GM23338 (cell line): ENCODE results near the gene PPP1R13L. TPM values are rescaled to one million over a fixed set of nuclear protein-coding genes. Genes with fewer than 3 reads are reported as not detected.

Experiments
- ATAC-seq: fragments of 200-7000 bp; cut with Tn5 transposase; 3 replicates; pipeline ENCODE4 v1.9.1; 2020
- DNase-seq: peaks from one replicate; pipeline ENCODE4 v3.0.0-alpha.2; 2015; ENCODE audit warnings: low spot score
- H2AFZ ChIP-seq: fragments of 200-600 bp; sonication (generic); 2 replicates; pipeline ENCODE4 v1.8.0; 2016; ENCODE audit warnings: antibody characterized with exemption, mild to moderate bottlenecking, moderate library complexity
- H3F3A ChIP-seq: fragments of 200-600 bp; sonication (generic); replicated peaks from 2 replicates; pipeline ENCODE4 v1.8.0; 2017; ENCODE audit warnings: antibody characterized with exemption, mixed run types, low read depth
- H3K27ac ChIP-seq: fragments of 200-600 bp; sonication (generic); 2 replicates; pipeline ENCODE4 v1.6.1; 2016; ENCODE audit warnings: low read depth
- H3K27me3 ChIP-seq: fragments of 200-600 bp; sonication (generic); 2 replicates; pipeline ENCODE4 v1.8.0; 2016; ENCODE audit warnings: mild to moderate bottlenecking, mixed run types, moderate library complexity; ENCODE audit not compliant: insufficient read depth
- H3K36me3 ChIP-seq: fragments of 200-600 bp; sonication (generic); 2 replicates; pipeline ENCODE4 v1.8.0; 2016; ENCODE audit warnings: mild to moderate bottlenecking; ENCODE audit not compliant: insufficient read depth
- H3K4me1 ChIP-seq: fragments of 200-600 bp; sonication (generic); 2 replicates; pipeline ENCODE4 v1.8.0; 2016; ENCODE audit warnings: mild to moderate bottlenecking, moderate library complexity; ENCODE audit not compliant: insufficient read depth
- H3K4me2 ChIP-seq: fragments of 200-600 bp; sonication (generic); 2 replicates; pipeline ENCODE4 v1.7.1; 2017; ENCODE audit warnings: mixed run types
- H3K4me3 ChIP-seq: fragments of 200-600 bp; sonication (generic); 2 replicates; pipeline ENCODE4 v1.6.1; 2016; ENCODE audit warnings: mixed run types
- H3K79me2 ChIP-seq: fragments of 200-600 bp; sonication (generic); replicated peaks from 2 replicates; pipeline ENCODE4 v1.8.0; 2017; ENCODE audit warnings: mild to moderate bottlenecking; ENCODE audit not compliant: insufficient read depth
- H3K9me2 ChIP-seq: fragments of 200-600 bp; sonication (generic); 2 replicates; pipeline ENCODE4 v1.8.0; 2017; ENCODE audit not compliant: insufficient read depth
- H4K20me1 ChIP-seq: fragments of 200-600 bp; sonication (generic); replicated peaks from 2 replicates; pipeline ENCODE4 v1.8.0; 2017; ENCODE audit warnings: mild to moderate bottlenecking; ENCODE audit not compliant: insufficient read depth
- H3K27ac Mint-ChIP-seq: 2 replicates; pipeline ENCODE4 v1.8.0; 2020; ENCODE audit warnings: inconsistent platforms, mild to moderate bottlenecking, moderate library complexity, mixed read lengths
- H3K27me3 Mint-ChIP-seq: 3 replicates; pipeline ENCODE4 v1.8.0; 2022; ENCODE audit warnings: low read depth, mild to moderate bottlenecking, moderate library complexity, mixed read lengths, inconsistent platforms; ENCODE audit not compliant: insufficient read depth, poor library complexity
- H3K36me3 Mint-ChIP-seq: 3 replicates; pipeline ENCODE4 v1.8.0; 2021; ENCODE audit warnings: low read depth, mild to moderate bottlenecking, inconsistent platforms, moderate library complexity, mixed read lengths
- H3K4me1 Mint-ChIP-seq: 3 replicates; pipeline ENCODE4 v1.8.0; 2020; ENCODE audit warnings: mild to moderate bottlenecking, inconsistent platforms, mixed read lengths
- H3K4me3 Mint-ChIP-seq: 3 replicates; pipeline ENCODE4 v1.8.0; 2021; ENCODE audit warnings: moderate library complexity, mild to moderate bottlenecking, inconsistent platforms, mixed read lengths
- H3K9me3 Mint-ChIP-seq: 3 replicates; pipeline ENCODE4 v1.8.0; 2020; ENCODE audit warnings: moderate library complexity, mild to moderate bottlenecking, inconsistent platforms, mixed read lengths
- CREB1 ChIP-seq: fragments of 250-450 bp; sonication (Bioruptor Pico); IDR thresholded peaks from 2 replicates; pipeline ENCODE4 v1.5.0; 2020; ENCODE audit warnings: low read depth, mild to moderate bottlenecking, moderate library complexity
- EZH2phosphoT487 ChIP-seq: fragments of 200-600 bp; sonication (generic); IDR thresholded peaks from one replicate; pipeline ENCODE4 v1.8.1; 2018; ENCODE audit warnings: antibody characterized with exemption; ENCODE audit not compliant: unreplicated experiment
- NANOG ChIP-seq: IDR thresholded peaks from 2 replicates; pipeline ENCODE4 v1.6.1; 2016; ENCODE audit warnings: antibody characterized with exemption, borderline replicate concordance
- POLR2AphosphoS5 ChIP-seq: IDR thresholded peaks from 2 replicates; pipeline ENCODE4 v1.6.1; 2016; ENCODE audit warnings: antibody characterized with exemption, low read depth
- STAT1 ChIP-seq: IDR thresholded peaks from one replicate; pipeline ENCODE4 v1.6.1; 2016; ENCODE audit warnings: antibody characterized with exemption; ENCODE audit not compliant: unreplicated experiment
- ZNF114 ChIP-seq: fragments of 250-450 bp; sonication (Bioruptor Pico); IDR thresholded peaks from 2 replicates; pipeline ENCODE4 v1.5.0; 2020; ENCODE audit warnings: mild to moderate bottlenecking, moderate library complexity
- polyA plus RNA-seq: library from polyadenylated mRNA; unstranded; fragments of >200 nt; fragmentation: Nextera tagmentation; extraction: Ambion mirVana; gene quantifications from 2 replicates; pipeline ENCODE4 v1.2.1, GENCODE V29; 2016
- total RNA-seq: library from RNA; depleted of rRNA; stranded (reverse); fragments of >200 nt; shearing (Covaris generic); gene quantifications from 2 replicates; pipeline ENCODE4 v1.2.3, GENCODE V29; 2014
- TF ChIP-seq, protein P1 (sequence below), 2 experiments: fragments of 200-600 bp in 1 of 2; sonication (generic) in 1 of 2; conservative IDR thresholded peaks; 2 replicates each; pipeline versions ENCODE4 v1.5.1 to v1.6.1; 2016 to 2017; ENCODE audit warnings: antibody characterized with exemption in 2 of 2, low read depth in 2 of 2, mild to moderate bottlenecking in 2 of 2, moderate library complexity in 1 of 2
- TF ChIP-seq, protein P2 (sequence below): fragments of 250-450 bp; sonication (Bioruptor Pico); IDR thresholded peaks from 2 replicates; pipeline ENCODE4 v1.5.0; 2020; ENCODE audit warnings: mild to moderate bottlenecking, moderate library complexity
- TF ChIP-seq, protein P3 (sequence below): IDR thresholded peaks from one replicate; pipeline ENCODE4 v1.6.1; 2018; ENCODE audit warnings: antibody characterized with exemption; ENCODE audit not compliant: unreplicated experiment

PPP1R13L gene
- total and polyA plus RNA-seq, 2 experiments from 2014 or later = 9.6 to 15.5 TPM

DNA sequence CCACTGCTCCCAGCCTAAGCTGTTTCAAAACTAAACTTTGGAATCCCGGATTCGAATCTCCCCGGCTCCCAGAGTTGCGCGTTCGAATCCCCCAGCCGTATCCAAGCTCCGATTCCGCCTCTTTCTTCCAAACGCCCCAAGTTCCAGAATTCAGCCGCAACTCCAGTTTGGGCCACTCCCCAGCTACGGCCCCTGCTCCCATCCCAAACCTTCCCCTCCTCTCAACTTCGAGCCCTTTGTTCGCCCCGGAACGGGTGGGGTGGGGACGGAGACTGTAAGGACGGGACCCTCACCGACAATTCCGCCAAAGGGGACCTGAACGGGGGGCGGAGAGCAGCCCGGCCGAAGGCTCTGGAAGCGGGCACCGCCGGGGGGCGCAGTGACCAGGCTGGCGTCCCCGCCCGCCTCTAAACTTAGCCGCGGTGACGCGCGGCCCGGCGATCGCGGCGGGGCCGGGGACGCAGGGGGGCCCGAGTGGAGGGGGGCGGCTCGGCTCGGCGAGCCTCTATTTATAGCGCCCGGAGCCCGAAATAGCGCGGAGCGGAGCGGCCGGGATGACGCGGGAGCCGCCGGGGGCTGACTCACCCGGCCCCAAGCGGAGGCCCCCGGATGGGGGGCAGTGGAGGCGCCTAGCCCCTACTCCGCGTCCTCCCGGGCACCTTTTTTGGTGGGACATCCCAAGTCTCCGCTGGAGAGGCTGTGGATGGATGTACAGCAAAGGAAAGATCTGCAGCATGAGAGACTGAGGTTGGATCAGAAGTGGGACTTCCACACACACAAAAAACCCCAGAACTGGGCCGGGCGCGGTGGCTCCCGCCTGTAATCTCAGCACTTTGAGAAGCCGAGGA lies 23.7 kb upstream of the PPP1R13L start:
- Histone ChIP-seq H3F3A (peaks cover 20% of the 10 kb centered on the region; the same call in 1 of the 2 replicates), H2AFZ (peak overlapping the region; percentile 97), H3K27me3 (no peaks in the 10 kb centered on the region), H3K79me2 (no peaks in the 10 kb centered on the region), H3K4me2 (peak overlapping the region; percentile 84), H3K9me2 (no peaks in the 10 kb centered on the region), H3K4me1 (peaks cover 10% of the 10 kb centered on the region; the same call in 1 of the 2 replicates), H3K36me3 (no peaks in the 10 kb centered on the region), H3K4me3 (peak overlapping the region; percentile 81), H3K27ac (no peak overlapping the region), H4K20me1 (no peaks in the 10 kb centered on the region)
- TF ChIP-seq POLR2AphosphoS5 (0 out of 2 replicates have a peak, but pooled peaks have one; percentile 24), STAT1 (no peak), CREB1 (CRISPR knock-in tag) (peak; percentile 65), EZH2phosphoT487 (no peak), ZNF114 (CRISPR knock-in tag) (no peak), NANOG (no peak)
- TF ChIP-seq, protein P1, sequence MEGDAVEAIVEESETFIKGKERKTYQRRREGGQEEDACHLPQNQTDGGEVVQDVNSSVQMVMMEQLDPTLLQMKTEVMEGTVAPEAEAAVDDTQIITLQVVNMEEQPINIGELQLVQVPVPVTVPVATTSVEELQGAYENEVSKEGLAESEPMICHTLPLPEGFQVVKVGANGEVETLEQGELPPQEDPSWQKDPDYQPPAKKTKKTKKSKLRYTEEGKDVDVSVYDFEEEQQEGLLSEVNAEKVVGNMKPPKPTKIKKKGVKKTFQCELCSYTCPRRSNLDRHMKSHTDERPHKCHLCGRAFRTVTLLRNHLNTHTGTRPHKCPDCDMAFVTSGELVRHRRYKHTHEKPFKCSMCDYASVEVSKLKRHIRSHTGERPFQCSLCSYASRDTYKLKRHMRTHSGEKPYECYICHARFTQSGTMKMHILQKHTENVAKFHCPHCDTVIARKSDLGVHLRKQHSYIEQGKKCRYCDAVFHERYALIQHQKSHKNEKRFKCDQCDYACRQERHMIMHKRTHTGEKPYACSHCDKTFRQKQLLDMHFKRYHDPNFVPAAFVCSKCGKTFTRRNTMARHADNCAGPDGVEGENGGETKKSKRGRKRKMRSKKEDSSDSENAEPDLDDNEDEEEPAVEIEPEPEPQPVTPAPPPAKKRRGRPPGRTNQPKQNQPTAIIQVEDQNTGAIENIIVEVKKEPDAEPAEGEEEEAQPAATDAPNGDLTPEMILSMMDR (conservative IDR thresholded peaks at IDR 0.05; ENCODE audit: low read depth in 2 of 2) = peak; percentile 60 to 65
- TF ChIP-seq, protein P2, sequence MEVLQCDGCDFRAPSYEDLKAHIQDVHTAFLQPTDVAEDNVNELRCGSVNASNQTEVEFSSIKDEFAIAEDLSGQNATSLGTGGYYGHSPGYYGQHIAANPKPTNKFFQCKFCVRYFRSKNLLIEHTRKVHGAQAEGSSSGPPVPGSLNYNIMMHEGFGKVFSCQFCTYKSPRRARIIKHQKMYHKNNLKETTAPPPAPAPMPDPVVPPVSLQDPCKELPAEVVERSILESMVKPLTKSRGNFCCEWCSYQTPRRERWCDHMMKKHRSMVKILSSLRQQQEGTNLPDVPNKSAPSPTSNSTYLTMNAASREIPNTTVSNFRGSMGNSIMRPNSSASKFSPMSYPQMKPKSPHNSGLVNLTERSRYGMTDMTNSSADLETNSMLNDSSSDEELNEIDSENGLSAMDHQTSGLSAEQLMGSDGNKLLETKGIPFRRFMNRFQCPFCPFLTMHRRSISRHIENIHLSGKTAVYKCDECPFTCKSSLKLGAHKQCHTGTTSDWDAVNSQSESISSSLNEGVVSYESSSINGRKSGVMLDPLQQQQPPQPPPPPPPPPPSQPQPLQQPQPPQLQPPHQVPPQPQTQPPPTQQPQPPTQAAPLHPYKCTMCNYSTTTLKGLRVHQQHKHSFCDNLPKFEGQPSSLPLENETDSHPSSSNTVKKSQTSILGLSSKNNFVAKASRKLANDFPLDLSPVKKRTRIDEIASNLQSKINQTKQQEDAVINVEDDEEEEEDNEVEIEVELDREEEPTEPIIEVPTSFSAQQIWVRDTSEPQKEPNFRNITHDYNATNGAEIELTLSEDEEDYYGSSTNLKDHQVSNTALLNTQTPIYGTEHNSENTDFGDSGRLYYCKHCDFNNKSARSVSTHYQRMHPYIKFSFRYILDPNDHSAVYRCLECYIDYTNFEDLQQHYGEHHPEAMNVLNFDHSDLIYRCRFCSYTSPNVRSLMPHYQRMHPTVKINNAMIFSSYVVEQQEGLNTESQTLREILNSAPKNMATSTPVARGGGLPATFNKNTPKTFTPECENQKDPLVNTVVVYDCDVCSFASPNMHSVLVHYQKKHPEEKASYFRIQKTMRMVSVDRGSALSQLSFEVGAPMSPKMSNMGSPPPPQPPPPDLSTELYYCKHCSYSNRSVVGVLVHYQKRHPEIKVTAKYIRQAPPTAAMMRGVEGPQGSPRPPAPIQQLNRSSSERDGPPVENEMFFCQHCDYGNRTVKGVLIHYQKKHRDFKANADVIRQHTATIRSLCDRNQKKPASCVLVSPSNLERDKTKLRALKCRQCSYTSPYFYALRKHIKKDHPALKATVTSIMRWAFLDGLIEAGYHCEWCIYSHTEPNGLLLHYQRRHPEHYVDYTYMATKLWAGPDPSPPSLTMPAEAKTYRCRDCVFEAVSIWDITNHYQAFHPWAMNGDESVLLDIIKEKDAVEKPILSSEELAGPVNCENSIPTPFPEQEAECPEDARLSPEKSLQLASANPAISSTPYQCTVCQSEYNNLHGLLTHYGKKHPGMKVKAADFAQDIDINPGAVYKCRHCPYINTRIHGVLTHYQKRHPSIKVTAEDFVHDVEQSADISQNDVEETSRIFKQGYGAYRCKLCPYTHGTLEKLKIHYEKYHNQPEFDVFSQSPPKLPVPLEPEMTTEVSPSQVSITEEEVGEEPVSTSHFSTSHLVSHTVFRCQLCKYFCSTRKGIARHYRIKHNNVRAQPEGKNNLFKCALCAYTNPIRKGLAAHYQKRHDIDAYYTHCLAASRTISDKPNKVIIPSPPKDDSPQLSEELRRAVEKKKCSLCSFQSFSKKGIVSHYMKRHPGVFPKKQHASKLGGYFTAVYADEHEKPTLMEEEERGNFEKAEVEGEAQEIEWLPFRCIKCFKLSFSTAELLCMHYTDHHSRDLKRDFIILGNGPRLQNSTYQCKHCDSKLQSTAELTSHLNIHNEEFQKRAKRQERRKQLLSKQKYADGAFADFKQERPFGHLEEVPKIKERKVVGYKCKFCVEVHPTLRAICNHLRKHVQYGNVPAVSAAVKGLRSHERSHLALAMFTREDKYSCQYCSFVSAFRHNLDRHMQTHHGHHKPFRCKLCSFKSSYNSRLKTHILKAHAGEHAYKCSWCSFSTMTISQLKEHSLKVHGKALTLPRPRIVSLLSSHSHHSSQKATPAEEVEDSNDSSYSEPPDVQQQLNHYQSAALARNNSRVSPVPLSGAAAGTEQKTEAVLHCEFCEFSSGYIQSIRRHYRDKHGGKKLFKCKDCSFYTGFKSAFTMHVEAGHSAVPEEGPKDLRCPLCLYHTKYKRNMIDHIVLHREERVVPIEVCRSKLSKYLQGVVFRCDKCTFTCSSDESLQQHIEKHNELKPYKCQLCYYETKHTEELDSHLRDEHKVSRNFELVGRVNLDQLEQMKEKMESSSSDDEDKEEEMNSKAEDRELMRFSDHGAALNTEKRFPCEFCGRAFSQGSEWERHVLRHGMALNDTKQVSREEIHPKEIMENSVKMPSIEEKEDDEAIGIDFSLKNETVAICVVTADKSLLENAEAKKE (CRISPR knock-in tag) = no peak
- TF ChIP-seq, protein P3, sequence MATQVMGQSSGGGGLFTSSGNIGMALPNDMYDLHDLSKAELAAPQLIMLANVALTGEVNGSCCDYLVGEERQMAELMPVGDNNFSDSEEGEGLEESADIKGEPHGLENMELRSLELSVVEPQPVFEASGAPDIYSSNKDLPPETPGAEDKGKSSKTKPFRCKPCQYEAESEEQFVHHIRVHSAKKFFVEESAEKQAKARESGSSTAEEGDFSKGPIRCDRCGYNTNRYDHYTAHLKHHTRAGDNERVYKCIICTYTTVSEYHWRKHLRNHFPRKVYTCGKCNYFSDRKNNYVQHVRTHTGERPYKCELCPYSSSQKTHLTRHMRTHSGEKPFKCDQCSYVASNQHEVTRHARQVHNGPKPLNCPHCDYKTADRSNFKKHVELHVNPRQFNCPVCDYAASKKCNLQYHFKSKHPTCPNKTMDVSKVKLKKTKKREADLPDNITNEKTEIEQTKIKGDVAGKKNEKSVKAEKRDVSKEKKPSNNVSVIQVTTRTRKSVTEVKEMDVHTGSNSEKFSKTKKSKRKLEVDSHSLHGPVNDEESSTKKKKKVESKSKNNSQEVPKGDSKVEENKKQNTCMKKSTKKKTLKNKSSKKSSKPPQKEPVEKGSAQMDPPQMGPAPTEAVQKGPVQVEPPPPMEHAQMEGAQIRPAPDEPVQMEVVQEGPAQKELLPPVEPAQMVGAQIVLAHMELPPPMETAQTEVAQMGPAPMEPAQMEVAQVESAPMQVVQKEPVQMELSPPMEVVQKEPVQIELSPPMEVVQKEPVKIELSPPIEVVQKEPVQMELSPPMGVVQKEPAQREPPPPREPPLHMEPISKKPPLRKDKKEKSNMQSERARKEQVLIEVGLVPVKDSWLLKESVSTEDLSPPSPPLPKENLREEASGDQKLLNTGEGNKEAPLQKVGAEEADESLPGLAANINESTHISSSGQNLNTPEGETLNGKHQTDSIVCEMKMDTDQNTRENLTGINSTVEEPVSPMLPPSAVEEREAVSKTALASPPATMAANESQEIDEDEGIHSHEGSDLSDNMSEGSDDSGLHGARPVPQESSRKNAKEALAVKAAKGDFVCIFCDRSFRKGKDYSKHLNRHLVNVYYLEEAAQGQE = no peak
- ATAC-seq (peak; percentile 31), DNase-seq (peak; percentile 84)
- Mint-ChIP-seq H3K27ac (peak overlapping the region; percentile 86), H3K36me3 (no peaks in the 10 kb centered on the region), H3K9me3 (no peaks in the 10 kb centered on the region), H3K27me3 (peaks cover 6% of the 10 kb centered on the region), H3K4me3 (peak overlapping the region; percentile 82), H3K4me1 (peaks cover 12% of the 10 kb centered on the region)
